HepG2 (cell line): ENCODE data around the gene LIN28B. TPM values are rescaled to one million over a fixed set of nuclear protein-coding genes. Genes with fewer than 3 reads are reported as not detected.

Experiments used
- ATAC-seq: fragments of 200-7000 bp; cut with Tn5 transposase; 3 replicates; pipeline ENCODE4 v1.9.1; 2020; ENCODE audit warnings: mild to moderate bottlenecking, moderate library complexity
- BruUV-seq: library from RNA; stranded (reverse); fragments of 400-500 nt; replicated peaks from 2 replicates; lab custom pipeline; 2021; lab: Mats Ljungman, UMichigan
- CTCF ChIA-PET: fragments of 300-600 bp; formaldehyde crosslinking; extraction: SDS; loops from one replicate; lab custom pipeline; 2021; ENCODE audit warnings: low total read pairs, inconsistent platforms, low intra/inter-chr PET ratio; lab: Yijun Ruan, JAX
- POLR2A ChIA-PET: fragments of 350-600 bp; sonication (Branson Sonifier 250); formaldehyde crosslinking; loops from one replicate; lab custom pipeline; 2020; ENCODE audit warnings: antibody characterized with exemption, inconsistent platforms; lab: Yijun Ruan, JAX
- DNase-seq: peaks from one replicate; pipeline ENCODE4 v3.0.0-alpha.2; 2015; ENCODE audit warnings: low spot score
- FAIRE-seq: peaks from 3 replicates; lab custom pipeline; 2011; peaks lifted over from hg19 to GRCh38; lab: Jason Lieb, UNC
- H2AFZ ChIP-seq: one replicate; pipeline ENCODE4 v1.6.1; 2011; ENCODE audit warnings: low read length, inconsistent platforms
- H3K27ac ChIP-seq: fragments of 300-600 bp; 3 replicates; pipeline ENCODE4 v1.8.0; 2011; ENCODE audit warnings: mixed run types, mild to moderate bottlenecking, mixed read lengths, low read length, inconsistent platforms; ENCODE audit not compliant: insufficient read depth; ENCODE audit errors: extremely low read length
- H3K27me3 ChIP-seq, 2 experiments: fragments of 200-600 bp in 1 of 2; 2 replicates in 1 of 2; 3 replicates in 1 of 2; pipeline versions ENCODE4 v1.6.0 to v1.8.0; 2011; ENCODE audit warnings: low read length in 2 of 2, mild to moderate bottlenecking in 2 of 2, moderate library complexity in 2 of 2, inconsistent platforms in 1 of 2; ENCODE audit not compliant: insufficient read depth in 2 of 2, control insufficient read depth in 1 of 2
- H3K36me3 ChIP-seq, 2 experiments: fragments of 200-600 bp in 1 of 2; replicated peaks in 1 of 2; 2 replicates in 1 of 2; 3 replicates in 1 of 2; pipeline versions ENCODE4 v1.5.1 to v1.8.0; 2011; ENCODE audit warnings: low read length in 2 of 2, inconsistent platforms in 1 of 2; ENCODE audit not compliant: insufficient read depth in 2 of 2, control insufficient read depth in 1 of 2
- H3K4me1 ChIP-seq: 2 replicates; pipeline ENCODE4 v1.5.1; 2012; ENCODE audit warnings: low read length, inconsistent platforms; ENCODE audit not compliant: insufficient read depth
- H3K4me2 ChIP-seq: 2 replicates; pipeline ENCODE4 v1.6.0; 2011; ENCODE audit warnings: low read depth, low read length, inconsistent platforms
- H3K4me3 ChIP-seq, 3 experiments: fragments of 200-600 bp in 1 of 3; sonication (generic), shearing (Covaris generic) in 1 of 3; replicated peaks in 1 of 3; 2 replicates each; pipeline ENCODE4 v1.5.1; 2011 to 2016; ENCODE audit warnings: low read length in 3 of 3, inconsistent platforms in 2 of 3, low read depth in 2 of 3, mild to moderate bottlenecking in 2 of 3, control low read depth in 1 of 3, mixed read lengths in 1 of 3; ENCODE audit not compliant: insufficient read depth in 1 of 3
- H3K79me2 ChIP-seq: one replicate; pipeline ENCODE4 v1.6.1; 2011; ENCODE audit warnings: low read length, inconsistent platforms; ENCODE audit not compliant: insufficient read depth
- H3K9ac ChIP-seq: 2 replicates; pipeline ENCODE4 v1.6.0; 2011; ENCODE audit warnings: mild to moderate bottlenecking, low read depth, low read length, inconsistent platforms; ENCODE audit not compliant: insufficient read depth
- H3K9me3 ChIP-seq: 2 replicates; pipeline ENCODE4 v1.5.1; 2012; ENCODE audit warnings: mild to moderate bottlenecking, low read length
- H4K20me1 ChIP-seq: 2 replicates; pipeline ENCODE4 v1.6.0; 2011; ENCODE audit warnings: inconsistent platforms, mild to moderate bottlenecking, low read length, moderate library complexity; ENCODE audit not compliant: insufficient read depth
- MBNL3 ChIP-seq: fragments of 250-450 bp; sonication (Bioruptor Pico); conservative IDR thresholded peaks from 2 replicates; pipeline ENCODE4 v1.8.0; 2022; ENCODE audit warnings: mild to moderate bottlenecking, inconsistent platforms
- MZF1 ChIP-seq: sonication (generic); formaldehyde crosslinking; IDR thresholded peaks from 2 replicates; pipeline ENCODE4 v1.8.1; 2023; ENCODE audit warnings: mild to moderate bottlenecking, missing genetic modification reagents, borderline replicate concordance
- NR2C2 ChIP-seq: sonication (generic); formaldehyde crosslinking; IDR thresholded peaks from 2 replicates; pipeline ENCODE4 v1.4.0; 2020; ENCODE audit warnings: missing genetic modification reagents, mild to moderate bottlenecking, moderate library complexity, borderline replicate concordance
- PHF20 ChIP-seq: sonication (generic); formaldehyde crosslinking; IDR thresholded peaks from 2 replicates; pipeline ENCODE4 v1.5.0; 2020; ENCODE audit warnings: mild to moderate bottlenecking, missing genetic modification reagents
- RFX3 ChIP-seq: IDR thresholded peaks from 2 replicates; pipeline ENCODE4 v1.6.1; 2016; ENCODE audit warnings: missing biosample characterization, missing genetic modification reagents
- SIX4 ChIP-seq: sonication (generic); formaldehyde crosslinking; IDR thresholded peaks from 2 replicates; pipeline ENCODE4 v1.4.0; 2020; ENCODE audit warnings: missing genetic modification reagents
- SNAI1 ChIP-seq: sonication (generic); formaldehyde crosslinking; IDR thresholded peaks from 2 replicates; pipeline ENCODE4 v1.5.0; 2020; ENCODE audit warnings: mild to moderate bottlenecking, missing genetic modification reagents, borderline replicate concordance
- TAF1 ChIP-seq: sonication (generic); formaldehyde crosslinking; IDR thresholded peaks from 2 replicates; pipeline ENCODE4 v1.4.0; 2020; ENCODE audit warnings: missing genetic modification reagents
- XBP1 ChIP-seq: sonication (generic); formaldehyde crosslinking; IDR thresholded peaks from 2 replicates; pipeline ENCODE4 v1.5.0; 2020; ENCODE audit warnings: missing genetic modification reagents
- ZNF709 ChIP-seq: sonication (generic); formaldehyde crosslinking; IDR thresholded peaks from 2 replicates; pipeline ENCODE4 v1.5.0; 2020; ENCODE audit warnings: mild to moderate bottlenecking, missing genetic modification reagents
- WGBS: methylation state at CpG from one replicate; pipeline ENCODE4 v1.1.6; 2017; ENCODE audit warnings: low lambda C conversion rate; 5-methylcytosine and 5-hydroxymethylcytosine counted together
- in situ Hi-C: cut with HindIII; loops from 2 replicates; pipeline ENCODE4 v1.10.0; 2017; ENCODE audit warnings: low pct_unique_long_range_greater_than_20kb; ENCODE audit not compliant: extremely low pct_ligation_motif_present
- intact Hi-C: fragments of 100-400 bp; cut with micrococcal nuclease; formaldehyde crosslinking; loops from one replicate; pipeline ENCODE4 v1.10.0; 2022; ENCODE audit not compliant: unreplicated experiment
- polyA plus RNA-seq, 8 experiments: library from polyadenylated mRNA; depleted of rRNA in 3 of 8; stranded (reverse) in 7 of 8; unstranded in 1 of 8; fragments of >200 nt; fragmentation: Illumina TruSeq in 4 of 8; extraction: Trizol in 4 of 8; gene quantifications; 2 replicates each; pipeline versions ENCODE4 v1.2.1 to v1.2.3, GENCODE V29; 2011 to 2016; ENCODE audit warnings: low read depth in 4 of 8, missing spikeins in 1 of 8, mixed read lengths in 1 of 8; ENCODE audit not compliant: insufficient read depth in 1 of 8
- total RNA-seq, 5 experiments: library from RNA; depleted of rRNA; stranded (reverse); fragments of >200 nt; fragmentation: Illumina TruSeq; extraction: Trizol; gene quantifications; 2 replicates each; pipeline ENCODE4 v1.2.3, GENCODE V29; 2016; ENCODE audit warnings: low read depth in 1 of 5
- TF ChIP-seq, protein P1 (sequence below): sonication (generic); formaldehyde crosslinking; IDR thresholded peaks from 2 replicates; pipeline ENCODE4 v1.5.1; 2020; ENCODE audit warnings: mild to moderate bottlenecking, missing genetic modification reagents, borderline replicate concordance
- TF ChIP-seq, protein P2 (sequence below): sonication (generic); formaldehyde crosslinking; conservative IDR thresholded peaks from 2 replicates; pipeline ENCODE4 v1.4.0; 2020; ENCODE audit warnings: missing genetic modification reagents

The LIN28B gene
- total and polyA plus RNA-seq, 2 of the 13 experiments (the other 11 are each of a cell fraction or from before 2014, with no cell fraction given), result 14.5 to 56.8 TPM

DNA sequence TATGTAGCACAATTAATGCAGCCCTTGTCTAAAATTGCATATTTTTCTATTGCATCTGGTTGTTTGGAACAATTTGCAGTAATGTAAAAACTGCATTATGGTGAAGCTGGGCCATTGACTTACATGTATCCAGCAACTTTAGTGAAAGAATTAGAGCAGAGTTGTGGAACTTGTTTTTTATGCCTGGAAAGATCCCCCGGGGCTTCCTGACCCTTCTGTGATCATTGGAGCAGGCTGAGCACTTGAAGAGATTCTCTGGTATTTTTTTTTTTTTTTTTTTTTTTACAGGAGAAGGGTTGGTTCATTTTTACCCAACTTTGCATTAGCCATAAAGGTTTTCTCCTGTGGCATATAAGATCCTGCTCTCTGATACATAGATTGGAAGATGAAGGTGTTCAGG lies 45.0 kb downstream of the LIN28B start:
- POLR2A ChIA-PET, result no interaction called here
- intact Hi-C loops (no loop called here), in situ Hi-C loops (no loop called here)
- DNase-seq (no peak), FAIRE-seq (no peak), ATAC-seq (no peak)
- CTCF ChIA-PET, result no interaction called here
- WGBS, result 89% methylated on average over 1 of the region's 1 CpG
- Histone ChIP-seq H3K4me2 (no peak overlapping the region), H3K27me3 (no peaks in the 10 kb centered on the region), H3K36me3 (no peaks in the 10 kb centered on the region; a peak in 1 of 5 replicates), H3K27ac (no peak overlapping the region), H3K79me2 (peaks cover 11% of the 10 kb centered on the region), H4K20me1 (no peaks in the 10 kb centered on the region), H3K4me1 (no peaks in the 10 kb centered on the region), H2AFZ (no peak overlapping the region), H3K4me3 (no peak overlapping the region), H3K9ac (no peak overlapping the region), H3K9me3 (no peaks in the 10 kb centered on the region)
- TF ChIP-seq MZF1 (CRISPR knock-in tag), result no peak
- no TSS peak for BruUV-seq

DNA sequence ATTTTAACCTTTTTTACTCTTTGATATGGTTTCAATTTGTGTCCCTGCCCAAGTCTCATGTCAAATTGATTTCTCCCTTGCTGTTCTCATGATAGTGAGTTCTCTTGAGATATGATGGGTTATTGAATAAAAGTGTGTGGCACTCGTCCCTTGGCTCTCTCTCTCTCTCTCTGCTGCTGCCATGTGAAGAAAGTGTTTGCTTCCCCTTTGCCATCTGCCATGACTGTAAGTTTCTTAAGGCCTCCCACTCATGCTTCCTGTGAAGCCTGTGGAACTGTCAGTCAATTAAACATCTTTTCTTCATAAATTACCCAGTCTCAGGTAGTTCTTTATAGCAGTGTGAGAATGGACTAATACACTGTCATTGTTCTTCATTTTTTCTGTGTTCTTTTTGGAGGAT lies 48.5 kb downstream of the LIN28B start:
- no peak for DNase-seq
- H3K4me2 ChIP-seq, result no peak overlapping the region
- BruUV-seq, result no TSS peak
- H3K4me3 ChIP-seq, result no peak overlapping the region
- no peak for FAIRE-seq
- H3K79me2 ChIP-seq, result peaks cover 6% of the 10 kb centered on the region
- H2AFZ ChIP-seq, result no peak overlapping the region
- no peaks in the 10 kb centered on the region for H4K20me1 ChIP-seq
- 73% methylated on average over 1 of the region's 1 CpG for WGBS
- ChIA-PET POLR2A (no interaction called here), CTCF (no interaction called here)
- no peaks in the 10 kb centered on the region for H3K4me1 ChIP-seq
- H3K36me3 ChIP-seq, result peaks cover 0 to 3% of the 10 kb centered on the region in 2 experiments; a peak in 1 of 5 replicates
- ATAC-seq, result no peak
- no peaks in the 10 kb centered on the region for H3K9me3 ChIP-seq
- intact Hi-C loops (no loop called here), in situ Hi-C loops (no loop called here)
- no peak overlapping the region for H3K9ac ChIP-seq
- H3K27ac ChIP-seq, result no peak overlapping the region
- H3K27me3 ChIP-seq, result no peaks in the 10 kb centered on the region
- TF ChIP-seq ZNF709 (CRISPR knock-in tag), result no peak
- TF ChIP-seq MBNL3 (CRISPR knock-in tag), result no peak
- TF ChIP-seq NR2C2, result no peak
- TF ChIP-seq RFX3 (CRISPR knock-in tag), result no peak
- TF ChIP-seq, protein P1, sequence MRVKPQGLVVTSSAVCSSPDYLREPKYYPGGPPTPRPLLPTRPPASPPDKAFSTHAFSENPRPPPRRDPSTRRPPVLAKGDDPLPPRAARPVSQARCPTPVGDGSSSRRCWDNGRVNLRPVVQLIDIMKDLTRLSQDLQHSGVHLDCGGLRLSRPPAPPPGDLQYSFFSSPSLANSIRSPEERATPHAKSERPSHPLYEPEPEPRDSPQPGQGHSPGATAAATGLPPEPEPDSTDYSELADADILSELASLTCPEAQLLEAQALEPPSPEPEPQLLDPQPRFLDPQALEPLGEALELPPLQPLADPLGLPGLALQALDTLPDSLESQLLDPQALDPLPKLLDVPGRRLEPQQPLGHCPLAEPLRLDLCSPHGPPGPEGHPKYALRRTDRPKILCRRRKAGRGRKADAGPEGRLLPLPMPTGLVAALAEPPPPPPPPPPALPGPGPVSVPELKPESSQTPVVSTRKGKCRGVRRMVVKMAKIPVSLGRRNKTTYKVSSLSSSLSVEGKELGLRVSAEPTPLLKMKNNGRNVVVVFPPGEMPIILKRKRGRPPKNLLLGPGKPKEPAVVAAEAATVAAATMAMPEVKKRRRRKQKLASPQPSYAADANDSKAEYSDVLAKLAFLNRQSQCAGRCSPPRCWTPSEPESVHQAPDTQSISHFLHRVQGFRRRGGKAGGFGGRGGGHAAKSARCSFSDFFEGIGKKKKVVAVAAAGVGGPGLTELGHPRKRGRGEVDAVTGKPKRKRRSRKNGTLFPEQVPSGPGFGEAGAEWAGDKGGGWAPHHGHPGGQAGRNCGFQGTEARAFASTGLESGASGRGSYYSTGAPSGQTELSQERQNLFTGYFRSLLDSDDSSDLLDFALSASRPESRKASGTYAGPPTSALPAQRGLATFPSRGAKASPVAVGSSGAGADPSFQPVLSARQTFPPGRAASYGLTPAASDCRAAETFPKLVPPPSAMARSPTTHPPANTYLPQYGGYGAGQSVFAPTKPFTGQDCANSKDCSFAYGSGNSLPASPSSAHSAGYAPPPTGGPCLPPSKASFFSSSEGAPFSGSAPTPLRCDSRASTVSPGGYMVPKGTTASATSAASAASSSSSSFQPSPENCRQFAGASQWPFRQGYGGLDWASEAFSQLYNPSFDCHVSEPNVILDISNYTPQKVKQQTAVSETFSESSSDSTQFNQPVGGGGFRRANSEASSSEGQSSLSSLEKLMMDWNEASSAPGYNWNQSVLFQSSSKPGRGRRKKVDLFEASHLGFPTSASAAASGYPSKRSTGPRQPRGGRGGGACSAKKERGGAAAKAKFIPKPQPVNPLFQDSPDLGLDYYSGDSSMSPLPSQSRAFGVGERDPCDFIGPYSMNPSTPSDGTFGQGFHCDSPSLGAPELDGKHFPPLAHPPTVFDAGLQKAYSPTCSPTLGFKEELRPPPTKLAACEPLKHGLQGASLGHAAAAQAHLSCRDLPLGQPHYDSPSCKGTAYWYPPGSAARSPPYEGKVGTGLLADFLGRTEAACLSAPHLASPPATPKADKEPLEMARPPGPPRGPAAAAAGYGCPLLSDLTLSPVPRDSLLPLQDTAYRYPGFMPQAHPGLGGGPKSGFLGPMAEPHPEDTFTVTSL (CRISPR knock-in tag), result no peak
- no peak for TF ChIP-seq SIX4
- no peak for TF ChIP-seq TAF1 (CRISPR knock-in tag)
- TF ChIP-seq, protein P2, sequence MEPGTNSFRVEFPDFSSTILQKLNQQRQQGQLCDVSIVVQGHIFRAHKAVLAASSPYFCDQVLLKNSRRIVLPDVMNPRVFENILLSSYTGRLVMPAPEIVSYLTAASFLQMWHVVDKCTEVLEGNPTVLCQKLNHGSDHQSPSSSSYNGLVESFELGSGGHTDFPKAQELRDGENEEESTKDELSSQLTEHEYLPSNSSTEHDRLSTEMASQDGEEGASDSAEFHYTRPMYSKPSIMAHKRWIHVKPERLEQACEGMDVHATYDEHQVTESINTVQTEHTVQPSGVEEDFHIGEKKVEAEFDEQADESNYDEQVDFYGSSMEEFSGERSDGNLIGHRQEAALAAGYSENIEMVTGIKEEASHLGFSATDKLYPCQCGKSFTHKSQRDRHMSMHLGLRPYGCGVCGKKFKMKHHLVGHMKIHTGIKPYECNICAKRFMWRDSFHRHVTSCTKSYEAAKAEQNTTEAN (CRISPR knock-in tag), result no peak
- TF ChIP-seq SNAI1 (CRISPR knock-in tag), result no peak
- no peak for TF ChIP-seq XBP1 (CRISPR knock-in tag)
- no peak for TF ChIP-seq PHF20 (CRISPR knock-in tag)
